GM19328 (cell line): ENCODE measurements around the gene PNPLA7.
"Not testable (repeated sequence)": the region's sequence is repeated elsewhere in the genome, so short reads cannot be mapped to it uniquely, and the experiment has no call there.

Experiments
- ATAC-seq: cut with Tn5 transposase; IDR thresholded peaks from one replicate; pipeline ENCODE4 v1.9.1; 2021; ENCODE audit warnings: mild to moderate bottlenecking, moderate library complexity; ENCODE audit not compliant: unreplicated experiment

Gene PNPLA7

DNA sequence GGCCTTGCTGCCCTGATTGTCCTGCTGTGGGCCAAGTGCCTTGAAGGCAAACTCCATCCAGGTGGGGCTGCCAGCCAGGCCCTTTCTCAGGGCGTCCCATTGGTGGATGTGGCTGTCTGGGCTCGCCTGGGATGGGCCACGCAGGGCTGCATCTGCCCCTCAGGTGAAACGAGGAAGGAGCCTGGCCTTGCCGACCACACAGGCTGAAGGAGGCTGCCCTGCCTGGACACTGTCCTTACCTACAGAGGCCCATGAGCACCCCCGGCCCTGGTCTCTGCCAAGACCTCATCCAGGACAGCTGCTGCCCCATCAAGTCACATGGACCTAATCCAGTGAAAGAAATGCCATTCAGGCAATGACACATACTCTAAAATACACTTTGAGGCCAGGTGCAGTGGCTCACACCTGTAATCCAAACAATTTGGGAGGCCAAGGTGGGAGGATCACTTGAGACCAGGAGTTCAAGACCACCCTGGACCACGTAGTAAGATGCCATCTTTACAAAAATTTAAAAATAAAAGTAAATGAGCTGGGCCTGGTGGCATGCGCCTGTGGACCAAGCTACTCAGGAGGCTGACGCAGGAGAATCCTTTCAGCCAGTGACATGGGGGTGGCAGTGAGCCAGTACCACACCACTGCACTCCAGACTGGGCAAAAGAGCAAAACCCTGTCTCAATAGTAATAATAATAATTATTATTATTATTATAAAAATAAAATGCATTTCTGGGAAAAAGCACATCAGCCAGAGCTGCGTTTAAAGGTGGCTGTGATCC lies 33.9 kb downstream of the PNPLA7 start:
- ATAC-seq, result no peak

DNA sequence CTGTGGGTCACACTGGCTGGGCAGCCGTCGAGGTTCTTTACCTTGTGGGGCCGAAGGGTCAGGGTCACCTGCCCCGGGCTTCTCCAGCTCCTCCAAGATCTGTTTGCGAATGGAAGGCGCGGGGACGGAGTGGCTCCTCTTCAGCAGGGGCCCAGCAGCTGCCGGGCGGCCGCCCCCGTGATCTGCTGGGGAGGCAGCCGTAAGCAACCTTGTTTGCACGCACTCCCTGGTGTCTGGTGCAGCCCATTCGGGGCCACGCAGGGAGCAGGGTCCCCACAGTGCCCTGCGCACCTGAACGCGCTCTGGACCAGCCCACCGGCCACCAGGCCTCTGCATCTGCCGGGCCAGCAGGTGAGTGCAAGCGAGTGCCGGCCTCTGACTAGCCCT lies 34.9 kb downstream of the PNPLA7 start:
- ATAC-seq, result no peak

DNA sequence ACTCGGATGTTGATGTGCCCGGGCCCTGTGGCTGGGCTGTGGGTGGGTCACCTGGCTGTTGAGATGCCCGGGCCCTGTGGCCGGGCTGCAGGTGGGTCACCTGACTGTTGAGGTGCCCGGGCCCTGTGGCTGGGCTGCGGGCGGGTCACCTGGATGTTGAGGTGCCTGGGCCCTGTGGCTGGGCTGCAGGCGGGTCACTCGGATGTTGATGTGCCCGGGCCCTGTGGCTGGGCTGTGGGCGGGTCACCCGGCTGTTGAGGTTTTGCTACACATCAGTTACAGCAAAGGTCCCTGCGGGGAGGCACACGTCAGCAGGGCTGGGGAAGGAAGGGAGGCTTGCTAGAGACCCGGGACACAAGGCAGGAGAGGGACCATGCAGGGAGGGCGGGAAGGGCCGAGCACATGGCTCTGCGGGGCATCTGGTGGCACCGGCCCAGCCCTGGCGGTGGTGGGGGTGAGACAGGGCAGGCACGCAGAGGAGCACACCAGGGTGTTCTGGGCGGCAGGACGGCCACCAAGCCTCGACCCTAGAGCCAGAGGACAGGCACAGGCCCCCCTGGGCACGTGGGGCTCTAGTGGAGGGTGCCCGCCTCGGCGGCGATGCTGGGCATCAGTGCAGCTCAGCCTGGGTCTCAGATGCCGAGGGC lies 35.4 kb downstream of the PNPLA7 start:
- no peak for ATAC-seq

DNA sequence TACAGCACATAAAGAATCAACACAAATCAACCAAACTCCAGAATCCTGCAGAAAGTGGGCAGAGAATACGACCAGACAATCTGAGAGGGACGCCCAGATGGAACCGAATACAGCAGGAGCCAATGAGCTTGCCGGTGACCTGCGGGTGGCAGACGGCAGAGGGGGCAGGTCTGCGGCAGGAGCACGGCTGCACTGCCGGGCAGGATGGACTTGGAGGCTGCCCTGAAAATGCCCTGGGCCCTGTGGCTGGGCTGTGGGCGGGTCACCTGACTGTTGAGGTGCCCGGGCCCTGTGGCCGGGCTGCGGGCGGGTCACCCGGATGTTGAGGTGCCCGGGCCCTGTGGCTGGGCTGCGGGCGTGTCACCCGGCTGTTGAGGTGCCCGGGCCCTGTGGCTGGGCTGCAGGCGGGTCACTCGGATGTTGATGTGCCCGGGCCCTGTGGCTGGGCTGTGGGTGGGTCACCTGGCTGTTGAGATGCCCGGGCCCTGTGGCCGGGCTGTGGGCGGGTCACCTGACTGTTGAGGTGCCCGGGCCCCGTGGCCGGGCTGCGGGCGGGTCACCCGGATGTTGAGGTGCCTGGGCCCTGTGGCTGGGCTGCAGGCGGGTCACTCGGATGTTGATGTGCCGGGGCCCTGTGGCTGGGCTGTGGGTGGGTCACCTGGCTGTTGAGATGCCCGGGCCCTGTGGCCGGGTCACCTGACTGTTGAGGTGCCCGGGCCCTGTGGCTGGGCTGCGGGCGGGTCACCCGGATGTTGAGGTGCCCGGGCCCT lies 36.2 kb downstream of the PNPLA7 start:
- ATAC-seq, result not testable (repeated sequence)

DNA sequence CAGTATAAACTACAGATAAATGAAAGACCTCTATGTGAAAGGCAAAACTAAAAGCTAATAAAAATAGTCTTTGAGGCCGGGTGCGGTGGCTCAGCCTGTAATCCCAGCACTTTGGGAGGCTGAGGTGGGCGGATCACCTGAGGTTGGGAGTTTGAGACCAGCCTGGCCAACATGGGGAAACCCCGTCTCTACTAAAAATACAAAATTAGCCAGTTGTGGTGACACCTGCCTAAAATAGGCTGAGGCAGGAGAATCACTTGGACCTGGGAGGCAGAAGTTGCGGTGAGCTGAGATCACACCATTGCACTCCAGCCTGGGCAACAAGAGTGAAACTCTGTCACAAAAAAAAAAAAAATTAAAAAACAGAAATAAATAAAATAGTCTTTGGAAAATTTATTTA lies 37.1 kb downstream of the PNPLA7 start:
- ATAC-seq, result not testable (repeated sequence)

DNA sequence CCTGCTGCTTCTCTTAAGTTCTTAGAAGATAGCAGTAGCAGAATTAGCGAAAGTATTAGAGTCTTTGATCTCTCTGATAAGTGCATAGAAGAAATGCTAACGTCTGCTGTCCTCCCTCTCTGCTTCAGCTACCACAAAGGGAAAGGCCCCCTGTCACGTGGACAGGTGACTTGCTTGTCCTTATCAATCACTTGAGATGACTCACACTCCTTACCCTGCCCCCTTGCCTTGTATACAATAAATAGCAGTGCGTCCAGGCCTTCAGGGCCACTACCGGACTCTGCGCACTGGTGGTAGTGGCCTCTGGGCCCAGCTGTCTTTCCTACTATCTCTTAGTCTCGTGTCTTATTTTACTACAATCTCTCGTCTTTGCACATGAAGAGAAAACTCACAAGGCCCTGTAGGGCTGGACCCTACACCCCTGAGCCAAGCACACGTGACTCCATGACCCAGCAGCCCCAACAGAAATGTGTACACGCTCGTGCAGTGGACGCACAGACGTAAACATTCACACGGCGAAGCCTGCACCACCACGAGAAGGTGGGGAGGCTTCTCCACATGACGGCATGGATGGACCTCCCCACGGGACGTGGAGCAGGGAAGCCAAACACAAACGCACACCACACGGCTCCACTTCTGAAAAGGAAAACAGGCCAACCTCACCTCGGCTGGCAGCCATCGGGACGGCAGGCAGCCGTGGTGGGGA lies 38.3 kb downstream of the PNPLA7 start:
- no peak for ATAC-seq

DNA sequence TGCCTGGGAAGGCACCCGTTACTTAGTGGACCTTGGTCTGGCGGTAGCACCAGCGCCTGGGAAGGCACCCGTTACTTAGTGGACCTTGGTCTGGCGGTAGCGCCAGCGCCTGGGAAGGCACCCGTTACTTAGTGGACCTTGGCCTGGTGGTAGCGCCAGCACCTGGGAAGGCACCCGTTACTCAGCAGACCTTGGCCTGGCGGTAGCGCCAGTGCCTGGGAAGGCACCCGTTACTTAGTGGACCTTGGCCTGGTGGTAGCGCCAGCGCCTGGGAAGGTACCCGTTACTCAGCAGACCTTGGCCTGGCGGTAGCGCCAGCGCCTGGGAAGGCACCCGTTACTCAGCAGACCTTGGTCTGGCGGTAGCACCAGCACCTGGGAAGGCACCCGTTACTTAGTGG lies 39.1 kb downstream of the PNPLA7 start:
- not testable (repeated sequence) for ATAC-seq

DNA sequence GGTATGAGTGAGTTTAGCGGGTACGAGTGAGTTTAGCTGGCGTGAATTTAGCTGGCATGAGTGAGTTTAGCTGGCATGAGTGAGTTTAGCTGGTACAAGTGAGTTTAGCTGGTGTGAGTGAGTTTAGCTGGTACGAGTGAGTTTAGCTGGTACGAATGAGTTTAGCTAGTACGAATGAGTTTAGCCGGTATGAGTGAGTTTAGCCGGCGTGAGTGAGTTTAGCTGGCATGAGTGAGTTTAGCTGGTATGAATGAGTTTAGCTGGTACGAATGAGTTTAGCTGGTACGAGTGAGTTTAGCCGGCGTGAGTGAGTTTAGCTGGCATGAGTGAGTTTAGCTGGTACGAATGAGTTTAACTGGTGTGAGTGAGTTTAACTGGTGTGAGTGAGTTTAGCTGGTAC lies 41.0 kb downstream of the PNPLA7 start:
- ATAC-seq, result no peak

DNA sequence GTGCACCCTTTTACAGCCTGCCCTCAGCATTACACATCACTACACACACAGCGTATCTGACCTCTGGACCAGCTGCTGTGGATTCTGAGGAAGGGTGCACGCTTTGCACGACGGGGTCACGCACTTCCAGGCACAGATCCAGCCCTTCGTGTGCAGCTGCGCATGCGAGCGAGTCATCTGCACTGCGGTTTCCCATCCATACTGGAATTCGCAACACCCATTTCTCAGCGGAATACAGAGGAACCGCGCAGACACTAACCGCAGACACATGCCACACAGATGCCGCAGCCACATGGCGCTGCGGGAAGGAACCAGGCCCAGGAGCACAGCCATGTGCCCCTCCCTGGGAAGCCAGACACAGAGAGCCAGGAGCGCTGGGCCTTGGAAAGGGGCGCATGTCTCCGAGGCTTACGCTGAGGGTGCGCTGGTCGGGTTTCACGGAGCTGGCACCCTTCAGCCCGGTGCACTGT lies 43.5 kb downstream of the PNPLA7 start:
- no peak for ATAC-seq

DNA sequence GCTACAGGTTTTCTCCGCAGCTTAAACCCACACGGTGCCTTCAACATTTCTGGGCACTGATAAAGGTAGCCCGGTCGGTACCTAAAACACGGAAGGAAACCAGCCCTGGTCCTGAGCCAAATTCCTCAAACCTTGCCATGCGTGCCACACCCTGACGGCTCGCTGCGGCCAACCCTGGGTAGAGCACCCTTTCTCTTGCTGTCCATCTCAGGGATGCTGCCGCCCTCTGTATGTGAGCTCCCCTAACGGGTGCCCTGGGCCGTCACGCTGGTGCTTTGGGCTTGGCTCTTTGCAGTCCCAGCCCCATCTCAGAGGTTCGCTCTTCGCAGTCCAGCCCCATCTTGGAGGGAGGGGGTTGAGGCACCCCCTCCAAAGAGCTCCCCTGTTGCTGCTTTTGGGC lies 43.9 kb downstream of the PNPLA7 start:
- no peak for ATAC-seq

DNA sequence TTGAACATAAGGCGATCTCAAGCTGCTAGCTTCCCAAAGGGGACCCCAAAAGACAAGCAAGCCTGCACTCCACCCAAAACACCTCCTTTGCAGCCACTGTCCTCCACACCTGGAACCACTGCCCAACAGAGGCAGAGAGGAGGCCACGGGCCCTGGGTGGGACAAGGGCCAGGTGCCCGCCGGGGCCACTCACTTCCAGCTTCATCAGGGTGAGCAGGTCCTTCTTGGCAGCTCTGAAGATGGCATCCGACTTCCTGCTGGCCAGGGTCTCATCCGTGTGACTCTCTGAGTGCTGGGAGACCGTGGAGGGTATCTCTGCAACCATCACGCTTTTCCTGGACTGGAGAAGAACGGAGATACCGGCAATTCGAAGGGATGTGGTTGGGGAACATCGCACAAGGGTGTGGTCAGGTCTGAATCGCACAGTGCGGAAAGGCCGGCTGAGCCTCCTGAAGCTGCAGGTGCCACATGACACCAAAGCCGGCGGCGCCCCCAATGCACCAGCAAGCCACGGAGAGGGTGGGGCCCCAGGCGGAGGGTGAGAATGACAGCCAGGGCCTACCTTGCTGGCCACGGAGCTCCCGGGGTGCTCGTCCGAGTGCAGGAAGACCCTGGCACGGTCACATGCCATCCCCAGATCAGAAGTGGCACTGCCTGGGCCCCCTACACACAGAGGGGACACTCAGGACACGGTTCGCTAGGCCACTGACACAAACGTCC lies 44.6 kb downstream of the PNPLA7 start:
- no peak for ATAC-seq

DNA sequence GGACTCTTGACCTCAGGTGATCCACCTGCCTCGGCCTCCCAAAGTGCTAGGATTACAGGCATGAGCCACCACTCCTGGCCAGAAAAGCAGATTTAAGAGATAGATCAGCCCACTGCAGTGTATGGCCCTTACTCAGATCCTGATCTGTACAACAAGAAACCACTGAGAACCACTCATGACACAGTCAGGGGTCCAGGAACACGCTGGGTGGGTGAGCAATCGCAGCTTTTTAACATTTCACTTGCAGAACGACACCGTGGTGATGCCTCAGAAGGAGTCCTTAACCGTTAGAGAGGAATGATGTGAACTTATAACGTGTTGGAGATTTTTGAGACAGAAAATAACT lies 45.8 kb downstream of the PNPLA7 start:
- no peak for ATAC-seq

DNA sequence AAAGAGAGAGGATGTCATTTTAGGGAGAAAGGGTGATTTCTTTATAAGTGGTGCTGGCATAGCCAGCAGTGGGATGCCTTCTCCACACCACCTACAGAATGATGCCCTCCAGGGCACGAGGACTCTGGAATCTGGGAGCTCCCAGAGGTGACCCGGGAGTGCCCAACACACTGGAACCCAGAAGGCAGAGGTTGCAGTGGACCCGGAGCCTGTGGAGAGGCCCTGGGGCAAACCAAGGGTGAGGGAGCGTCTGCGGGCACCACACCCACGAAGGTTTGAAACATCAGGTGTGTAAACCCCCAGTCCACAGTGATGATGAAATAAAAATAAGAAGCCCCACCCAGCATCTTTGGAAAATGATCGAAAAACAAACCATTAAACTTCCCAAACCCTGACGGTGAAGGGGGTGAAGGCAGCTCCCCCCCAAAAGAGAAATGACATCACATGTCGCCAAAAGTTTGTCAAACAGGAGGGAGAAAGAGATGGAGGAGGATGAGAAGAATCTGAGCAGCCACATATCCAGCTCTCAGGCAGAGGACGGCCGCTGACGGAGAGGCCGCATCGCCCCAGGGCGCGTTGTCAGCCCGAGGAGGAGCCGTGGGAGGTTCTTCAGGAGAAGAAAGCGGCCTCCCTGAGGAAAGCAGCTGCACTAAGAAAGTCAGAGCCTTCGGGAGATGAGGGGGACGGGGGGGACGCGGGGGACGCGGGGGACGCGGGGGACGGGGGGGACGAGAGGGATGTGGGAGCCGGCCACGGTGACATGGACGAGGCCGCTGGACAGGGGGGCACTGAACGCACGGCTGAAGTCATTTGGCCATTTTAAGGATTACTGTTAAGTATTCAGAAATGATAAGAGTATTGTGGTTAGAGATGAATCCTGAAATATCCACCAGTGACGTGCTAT lies 47.9 kb downstream of the PNPLA7 start:
- no peak for ATAC-seq

DNA sequence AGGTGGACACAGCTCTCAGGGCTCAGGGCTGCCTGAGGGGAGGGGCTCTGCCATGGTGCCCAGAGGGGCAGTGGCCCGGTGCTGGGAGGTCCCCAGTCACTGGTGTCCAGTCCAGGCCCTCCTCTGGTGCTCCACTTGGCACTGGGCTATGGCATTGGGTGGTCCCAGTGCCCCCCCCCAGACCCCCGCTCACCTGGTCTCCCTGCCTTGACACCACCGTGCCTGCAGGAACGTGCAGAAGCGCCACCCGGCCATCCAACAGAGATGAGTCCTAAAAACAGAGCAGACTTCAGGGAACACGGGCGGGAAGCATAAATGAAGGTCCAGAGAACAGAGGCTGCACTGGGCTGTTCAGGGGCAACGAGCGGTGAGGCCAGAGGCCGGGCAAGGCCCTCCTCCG lies 48.7 kb downstream of the PNPLA7 start:
- no peak for ATAC-seq

DNA sequence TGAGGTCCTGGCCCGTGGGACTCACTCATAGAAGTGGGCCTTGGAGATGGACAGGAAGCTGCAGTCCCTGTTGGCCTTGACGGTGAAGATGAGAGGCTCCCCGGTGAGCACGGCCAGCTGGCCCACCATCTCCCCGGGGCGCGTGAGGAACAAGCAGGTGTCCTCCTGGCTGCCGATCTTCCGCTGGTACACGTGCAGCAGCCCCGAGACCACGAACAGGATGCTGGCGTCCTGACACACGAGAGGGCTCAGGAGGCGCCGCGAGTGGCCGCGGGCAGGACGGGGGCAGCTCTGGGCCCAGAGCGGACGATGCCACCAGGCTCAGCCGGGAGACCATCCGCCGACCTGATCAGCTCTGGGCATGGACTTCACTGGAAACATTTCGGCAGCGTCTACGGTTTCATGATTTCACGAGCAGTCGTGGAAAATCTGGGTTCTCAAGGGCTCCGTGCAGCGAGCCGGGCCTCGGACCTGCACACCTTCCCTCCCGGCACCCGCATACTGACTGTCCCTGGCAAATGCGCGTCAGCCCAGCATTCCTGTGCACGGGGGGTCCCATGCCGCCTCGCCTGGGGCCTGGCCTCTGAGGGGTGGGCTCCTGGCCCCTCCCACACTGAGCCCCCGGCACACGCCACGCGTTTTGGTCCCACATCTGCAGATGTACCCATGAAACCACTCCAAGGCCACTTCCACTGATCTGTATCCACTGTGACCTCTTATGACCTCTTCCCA lies 49.4 kb downstream of the PNPLA7 start:
- no peak for ATAC-seq

DNA sequence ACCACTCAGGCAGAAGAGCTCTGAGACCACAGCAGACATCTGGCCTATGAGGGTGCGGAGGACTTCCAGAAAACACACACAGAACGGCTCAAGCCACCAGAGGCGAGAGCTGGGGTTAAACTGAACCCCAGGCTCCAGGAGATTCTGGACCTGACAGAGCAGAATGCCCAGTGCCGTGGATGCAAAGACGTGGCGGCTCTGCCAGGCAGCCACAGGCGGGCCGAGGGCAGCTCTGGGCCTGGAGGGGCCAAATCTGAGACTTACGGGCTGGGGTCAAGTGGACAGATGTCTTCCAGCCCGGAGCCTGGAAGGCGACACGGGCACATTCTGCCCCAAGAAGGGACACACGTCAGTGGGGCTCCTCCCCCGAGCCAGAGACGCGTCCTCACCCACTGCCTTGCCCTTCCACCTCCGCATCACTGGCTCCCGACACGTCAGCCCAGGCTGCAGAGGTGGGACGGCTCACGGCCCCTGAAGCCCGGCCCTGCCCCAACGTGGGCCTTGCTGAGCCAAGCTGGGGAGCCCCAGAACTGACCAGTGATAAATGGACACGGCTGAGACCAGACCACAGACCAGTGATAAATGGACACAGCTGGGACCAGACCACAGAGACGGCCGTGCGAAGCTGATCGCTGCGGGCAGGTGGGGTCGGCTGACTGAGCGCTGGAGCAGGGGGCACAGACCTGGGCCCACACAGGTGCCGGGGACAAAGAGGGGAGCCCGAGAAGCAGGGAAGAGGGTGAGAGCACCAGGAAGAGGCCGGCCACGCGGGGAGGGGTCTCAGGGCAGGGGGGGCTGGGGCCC lies 50.1 kb downstream of the PNPLA7 start:
- ATAC-seq, result no peak

DNA sequence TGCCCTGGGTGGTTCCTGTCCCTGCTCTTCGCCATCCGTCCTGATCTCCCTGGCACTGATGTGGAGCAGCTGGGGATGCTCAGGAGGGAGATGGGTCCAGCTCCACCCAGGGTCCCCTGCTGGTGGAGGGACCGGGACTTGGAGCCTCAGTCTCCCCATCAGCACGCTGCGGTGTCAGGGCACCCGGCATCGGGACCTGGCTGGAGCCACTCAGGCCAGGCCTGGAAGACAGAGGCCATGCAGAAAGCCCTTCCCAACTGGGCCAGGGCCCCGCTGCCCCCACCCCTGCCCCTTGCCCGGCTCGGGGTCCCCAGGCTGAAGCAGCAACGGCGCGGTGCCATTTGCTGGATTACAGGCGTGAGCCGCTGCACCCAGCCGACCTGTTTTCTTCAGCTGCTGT lies 50.8 kb downstream of the PNPLA7 start:
- ATAC-seq, result no peak

DNA sequence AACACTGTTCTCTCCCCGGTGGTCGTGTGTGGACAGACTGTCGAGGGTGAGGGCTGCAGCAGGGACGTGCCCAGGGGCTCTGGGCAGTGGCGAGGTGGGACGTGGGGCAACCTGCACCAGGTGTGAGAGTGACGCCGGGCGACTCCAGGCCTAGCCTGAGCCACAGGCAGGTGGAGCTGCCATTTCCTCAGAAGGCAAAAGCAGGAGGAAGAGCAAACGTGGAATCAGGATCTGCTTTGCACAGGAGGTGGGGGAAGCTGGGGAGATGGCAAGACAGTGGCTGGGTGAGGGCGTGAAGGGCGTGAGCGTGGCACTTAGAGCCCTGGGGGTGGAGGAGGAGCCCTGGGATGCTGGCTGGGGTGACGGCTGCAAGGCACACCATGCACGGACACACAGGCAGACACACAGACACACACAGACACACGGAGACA lies 51.5 kb downstream of the PNPLA7 start:
- ATAC-seq, result no peak
